GM12891 (cell line): ENCODE data around the gene PRG3.

ENCODE experiments used
- POLR2A ChIP-seq: IDR thresholded peaks from 2 replicates; pipeline ENCODE4 v1.6.1; 2011; ENCODE audit warnings: low read depth, low read length, control low read depth
- SPI1 ChIP-seq: IDR thresholded peaks from 2 replicates; pipeline ENCODE4 v1.6.1; 2011; ENCODE audit warnings: low read depth, low read length, control low read depth

DNA sequence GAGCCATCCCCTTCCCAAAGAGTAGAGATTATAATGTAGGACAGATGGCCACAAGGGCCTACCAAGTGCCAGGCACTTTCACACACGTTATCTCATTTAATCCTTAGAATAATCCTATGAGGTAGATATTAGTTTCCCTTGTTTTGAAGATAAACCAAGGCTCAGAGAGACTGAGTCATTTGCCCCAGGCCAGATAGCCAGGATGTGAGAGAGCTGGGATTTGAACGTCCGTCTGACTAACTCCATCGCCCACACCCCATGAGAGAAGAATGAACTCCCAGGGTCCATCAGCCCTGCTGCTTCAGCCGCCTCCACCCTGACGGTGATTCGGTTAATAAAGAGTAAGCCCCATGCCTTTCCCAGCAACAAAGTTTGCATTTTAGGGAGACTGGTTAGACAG is 10.7 kb downstream of the PRG3 start:
- TF ChIP-seq POLR2A (no peak), SPI1 (no peak)
